Measurements from ENCODE around the gene PERCC1. TPM values are rescaled to one million over a fixed set of nuclear protein-coding genes. Genes with fewer than 3 reads are reported as not detected.

Gene PERCC1
- total RNA-seq, 2 experiments from 2014 or later: not detected

GRCh38 chr16:1455190-1456171 lies 24.6 kb downstream of the PERCC1 start:
- Histone ChIP-seq H3K4me3 (ENCODE audit: low read depth, low read length, poor library complexity, severe bottlenecking) (no peak overlapping the region), H2AFZ (ENCODE audit: low read length) (no peak overlapping the region), H3K4me2 (ENCODE audit: low read length) (no peak overlapping the region), H3K9me2 (ENCODE audit: insufficient read depth, low read length) (no peaks in the 10 kb centered on the region), H3K36me3 (ENCODE audit: insufficient read depth, low read length) (peaks cover 4% of the 10 kb centered on the region; the same call in 1 of the 2 replicates), H3K79me2 (ENCODE audit: insufficient read depth, low read depth, low read length) (no peaks in the 10 kb centered on the region), H3K4me1 (ENCODE audit: insufficient read depth, low read length, poor library complexity, severe bottlenecking) (peaks cover 9% of the 10 kb centered on the region), H4K20me1 (ENCODE audit: insufficient read depth, low read length) (no peaks in the 10 kb centered on the region), H3K27ac (ENCODE audit: low read depth, low read length, poor library complexity, severe bottlenecking) (no peak overlapping the region), H3K9me3 (ENCODE audit: low read length) (no peaks in the 10 kb centered on the region)
- POLR2A ChIA-PET: no interaction called here
- TF ChIP-seq CTCF (conservative IDR thresholded peaks at IDR 0.05; ENCODE audit: low read length) (no peak), EZH2phosphoT487 (IDR thresholded peaks at IDR 0.05; ENCODE audit: borderline replicate concordance, low read depth, low read length) (no peak)
- DNase-seq (ENCODE audit: low spot score): no peak
- intact Hi-C loops (cut with micrococcal nuclease; ENCODE audit: unreplicated experiment): no loop called here
- CTCF ChIA-PET (ENCODE audit: unreplicated experiment): no interaction called here
- no TSS peak for BruUV-seq (replicated peaks)

DNA sequence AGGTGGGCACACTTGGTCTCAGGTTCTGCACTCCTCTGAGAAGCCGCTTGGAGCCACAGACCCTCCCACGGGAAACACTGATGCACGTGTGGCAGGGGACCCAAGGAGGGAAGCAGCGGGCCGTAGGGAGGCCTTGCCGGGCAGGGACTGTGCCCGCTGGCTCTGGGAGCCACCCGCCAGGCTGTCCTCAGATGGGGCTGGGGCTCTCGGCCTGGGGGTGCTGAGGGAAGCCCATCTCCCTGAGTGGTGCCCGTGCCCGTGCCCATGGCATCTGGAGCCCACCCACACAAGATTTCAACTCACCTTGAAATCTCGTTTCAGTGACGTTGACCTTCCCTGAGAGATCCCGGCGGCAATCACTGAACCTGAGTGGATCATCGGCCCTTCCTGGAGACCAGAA lies 26.1 kb downstream of the PERCC1 start:
- BruUV-seq (replicated peaks): no TSS peak

More for the DNA sequence above, 26.1 kb downstream of the PERCC1 start:
- intact Hi-C loops (cut with micrococcal nuclease; ENCODE audit: unreplicated experiment): no loop called here
- no peak overlapping the region for H3K4me2 ChIP-seq (ENCODE audit: low read length)
- H3K4me1 ChIP-seq (ENCODE audit: insufficient read depth, low read length, poor library complexity, severe bottlenecking): peaks cover 9% of the 10 kb centered on the region
- no peak for TF ChIP-seq EZH2phosphoT487 (IDR thresholded peaks at IDR 0.05; ENCODE audit: borderline replicate concordance, low read depth, low read length)
- TF ChIP-seq CTCF (conservative IDR thresholded peaks at IDR 0.05; ENCODE audit: low read length): no peak
- H3K27ac ChIP-seq (ENCODE audit: low read depth, low read length, poor library complexity, severe bottlenecking): no peak overlapping the region
- no peak overlapping the region for H2AFZ ChIP-seq (ENCODE audit: low read length)
- no peaks in the 10 kb centered on the region for H3K9me3 ChIP-seq (ENCODE audit: low read length)
- no peak overlapping the region for H3K4me3 ChIP-seq (ENCODE audit: low read depth, low read length, poor library complexity, severe bottlenecking)
- POLR2A ChIA-PET: no interaction called here
- peaks cover 9% of the 10 kb centered on the region; the same call in 1 of the 2 replicates for H3K36me3 ChIP-seq (ENCODE audit: insufficient read depth, low read length)
- no peaks in the 10 kb centered on the region for H3K9me2 ChIP-seq (ENCODE audit: insufficient read depth, low read length)
- no peaks in the 10 kb centered on the region for H3K79me2 ChIP-seq (ENCODE audit: insufficient read depth, low read depth, low read length)
- CTCF ChIA-PET (ENCODE audit: unreplicated experiment): no interaction called here
- DNase-seq (ENCODE audit: low spot score): no peak
- H4K20me1 ChIP-seq (ENCODE audit: insufficient read depth, low read length): no peaks in the 10 kb centered on the region

All from OCI-LY7 (cell line).